ENCODE measurements around the gene SSBP2. TPM values are rescaled to one million over a fixed set of nuclear protein-coding genes. Genes with fewer than 3 reads are reported as not detected.

The SSBP2 gene
- total RNA-seq, 2 experiments from 2014 or later = 14.5 to 14.7 TPM

DNA sequence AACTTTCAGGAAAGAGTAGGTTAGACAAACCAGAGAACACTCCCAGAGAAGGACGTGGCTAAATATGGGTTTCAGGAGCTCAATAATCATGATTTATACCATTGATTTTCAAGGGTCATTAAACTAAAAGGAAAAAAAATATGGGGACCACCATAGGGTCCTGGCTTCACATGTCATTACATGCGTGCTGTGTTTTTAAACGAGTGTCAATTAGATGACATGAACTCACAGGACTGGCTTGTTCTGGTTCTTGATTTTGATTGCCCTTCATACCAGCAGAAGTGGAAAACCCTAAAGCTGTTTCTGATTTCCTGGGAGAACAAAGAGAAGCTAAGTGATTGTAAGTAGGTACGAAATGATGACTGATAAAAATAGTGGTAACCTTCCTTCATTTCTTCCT lies 362.7 kb downstream of the SSBP2 start:
- intact Hi-C loops (cut with micrococcal nuclease) = no loop called here
- Mint-ChIP-seq H3K27ac (no peak overlapping the region), H3K36me3 (ENCODE audit: low read depth) (no peaks in the 10 kb centered on the region), H3K4me3 (no peak overlapping the region), H3K9me3 (no peaks in the 10 kb centered on the region), H3K4me1 (ENCODE audit: low read depth) (peaks cover 3% of the 10 kb centered on the region), H3K27me3 (ENCODE audit: low read depth) (peaks cover 23% of the 10 kb centered on the region)
- CTCF ChIA-PET = no interaction called here
- no peak for DNase-seq

DNA sequence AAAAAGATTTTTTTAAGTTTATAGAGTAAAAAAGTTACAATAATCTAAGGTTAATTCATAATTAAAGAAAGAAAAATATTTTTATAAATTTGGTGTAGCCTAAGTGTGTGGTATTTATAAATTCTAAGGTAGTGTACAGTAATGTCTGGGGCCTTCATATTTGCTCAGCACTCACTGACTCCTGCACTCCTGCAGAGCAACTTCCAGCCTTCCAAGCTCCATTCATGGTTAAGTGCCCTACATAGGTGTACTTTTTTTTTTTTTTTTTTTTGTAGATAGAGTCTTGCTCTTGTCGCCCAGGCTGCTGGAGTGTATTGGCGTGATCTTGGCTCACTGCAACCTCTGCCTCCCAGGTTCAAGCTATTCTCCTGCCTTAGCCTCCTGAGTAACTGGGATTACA lies 367.0 kb downstream of the SSBP2 start:
- DNase-seq = no peak
- CTCF ChIA-PET = no interaction called here
- intact Hi-C loops (cut with micrococcal nuclease) = no loop called here
- no peaks in the 10 kb centered on the region for H3K36me3 Mint-ChIP-seq (ENCODE audit: low read depth)
- no peak overlapping the region for H3K27ac Mint-ChIP-seq
- H3K4me1 Mint-ChIP-seq (ENCODE audit: low read depth) = no peaks in the 10 kb centered on the region
- peaks cover 4% of the 10 kb centered on the region for H3K27me3 Mint-ChIP-seq (ENCODE audit: low read depth)
- no peak overlapping the region for H3K4me3 Mint-ChIP-seq
- no peaks in the 10 kb centered on the region for H3K9me3 Mint-ChIP-seq

DNA sequence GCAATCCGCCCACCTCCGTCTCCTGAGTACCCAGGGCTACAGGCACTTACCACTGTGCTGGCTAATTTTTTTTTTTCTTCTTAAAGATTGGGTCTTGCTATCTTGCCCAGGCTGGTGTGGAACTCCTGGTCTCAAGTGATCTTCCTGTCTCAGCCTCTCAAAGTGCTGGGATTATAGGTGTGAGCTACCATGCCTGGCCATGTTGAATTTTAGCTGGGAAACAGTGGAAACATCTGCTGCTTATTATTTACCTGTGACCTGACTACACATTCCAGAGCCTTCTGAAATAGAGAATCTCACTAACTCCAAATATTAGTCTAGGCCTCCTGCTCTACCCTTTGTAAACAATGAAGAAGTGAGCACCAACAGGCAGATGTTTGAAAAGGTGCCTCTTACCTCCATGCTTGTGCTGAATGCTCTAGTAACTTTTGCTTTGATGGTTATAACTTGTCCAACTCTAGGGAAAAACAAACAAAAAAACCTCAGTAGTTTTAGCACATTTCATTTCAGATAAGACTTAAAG lies 379.5 kb downstream of the SSBP2 start:
- CTCF ChIA-PET = no interaction called here
- Mint-ChIP-seq H3K4me3 (no peak overlapping the region), H3K9me3 (no peaks in the 10 kb centered on the region), H3K36me3 (ENCODE audit: low read depth) (no peaks in the 10 kb centered on the region), H3K27ac (no peak overlapping the region), H3K4me1 (ENCODE audit: low read depth) (no peaks in the 10 kb centered on the region), H3K27me3 (ENCODE audit: low read depth) (peaks cover 1% of the 10 kb centered on the region)
- DNase-seq = no peak
- intact Hi-C loops (cut with micrococcal nuclease) = no loop called here

DNA sequence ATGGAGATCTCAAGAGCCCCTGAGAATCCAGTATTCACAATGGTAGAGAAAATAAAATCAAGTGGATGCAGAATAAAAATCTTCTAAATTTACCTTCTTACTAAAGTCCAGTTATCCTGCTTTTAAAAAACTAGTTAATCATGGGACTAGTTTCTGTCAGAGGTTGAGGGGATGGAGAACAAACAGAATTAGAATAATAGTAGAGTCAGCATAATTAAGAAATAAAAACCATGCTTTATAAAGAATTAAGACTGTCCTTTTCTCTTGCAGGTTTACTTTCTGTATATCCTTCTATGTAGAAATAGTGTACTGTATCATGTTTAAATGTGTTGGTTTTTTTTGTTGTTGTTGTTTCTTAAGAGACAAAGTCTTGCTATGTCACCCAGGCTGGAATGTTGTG lies 380.0 kb downstream of the SSBP2 start:
- Mint-ChIP-seq H3K27ac (no peak overlapping the region), H3K4me3 (no peak overlapping the region), H3K4me1 (ENCODE audit: low read depth) (no peaks in the 10 kb centered on the region), H3K36me3 (ENCODE audit: low read depth) (no peaks in the 10 kb centered on the region), H3K9me3 (no peaks in the 10 kb centered on the region), H3K27me3 (ENCODE audit: low read depth) (peaks cover 1% of the 10 kb centered on the region)
- no peak for DNase-seq
- intact Hi-C loops (cut with micrococcal nuclease) = no loop called here
- CTCF ChIA-PET = no interaction called here

DNA sequence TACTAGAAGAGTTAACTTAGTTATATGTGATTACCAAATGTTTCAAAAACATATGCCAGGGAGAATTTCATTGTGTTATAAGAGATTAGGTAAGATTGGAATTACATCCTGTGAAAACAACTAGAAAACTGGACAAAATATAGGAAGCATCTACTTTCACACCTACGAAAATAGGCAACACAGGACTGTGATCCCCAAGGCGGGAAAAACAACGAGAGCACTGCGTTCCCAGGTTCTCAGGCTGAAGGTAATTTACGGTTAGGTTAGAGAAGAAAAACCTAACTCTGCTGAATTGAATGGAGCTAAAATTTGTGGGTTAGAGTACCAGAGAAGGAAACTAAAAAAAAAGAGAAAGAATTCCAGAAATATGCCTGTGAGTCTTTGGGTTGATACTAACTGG lies 385.4 kb downstream of the SSBP2 start:
- Mint-ChIP-seq H3K27me3 (ENCODE audit: low read depth) (no peaks in the 10 kb centered on the region), H3K36me3 (ENCODE audit: low read depth) (no peaks in the 10 kb centered on the region), H3K9me3 (no peaks in the 10 kb centered on the region), H3K27ac (no peak overlapping the region), H3K4me3 (no peak overlapping the region), H3K4me1 (ENCODE audit: low read depth) (no peaks in the 10 kb centered on the region)
- CTCF ChIA-PET = interaction anchor here (0.6 kb wide), 1 partner anchor 108 kb away, joined by 3 read pairs; no protein-coding TSS in a partner anchor
- no peak for DNase-seq
- intact Hi-C loops (cut with micrococcal nuclease) = no loop called here

DNA sequence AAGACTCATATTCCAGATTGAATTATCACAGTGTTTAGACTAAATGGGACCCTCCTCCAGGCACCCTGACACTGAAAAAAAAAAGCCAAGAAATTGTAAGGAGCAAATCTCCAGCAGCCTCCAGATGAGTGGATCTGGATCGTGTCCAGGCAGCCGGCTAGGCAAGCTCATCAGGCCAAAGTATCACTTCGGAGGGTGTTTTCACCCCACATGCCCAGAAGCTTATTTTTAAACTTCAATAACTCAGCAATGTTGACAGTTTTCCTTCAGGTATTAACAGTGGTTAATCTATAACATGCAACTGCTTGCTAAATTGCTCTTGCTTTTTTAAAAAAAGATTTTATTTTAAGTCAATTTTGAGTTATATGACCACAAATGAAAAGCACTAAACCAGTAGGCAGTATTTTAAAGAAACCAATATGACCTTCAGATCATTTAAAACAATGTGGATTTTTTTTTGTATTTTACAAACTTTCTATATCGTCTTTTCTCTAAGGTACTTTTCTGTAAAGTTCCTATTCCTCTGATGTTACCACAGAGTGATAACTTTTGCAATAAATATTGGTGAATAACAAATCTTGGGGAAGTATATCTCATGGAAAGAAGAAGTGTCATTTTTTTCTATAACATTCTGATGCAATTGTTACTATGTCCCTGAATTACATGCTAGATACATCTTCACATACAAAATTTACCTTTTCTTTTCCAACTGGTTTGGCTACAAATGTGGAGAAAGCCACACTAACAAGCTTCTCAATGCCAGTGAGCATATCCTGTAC lies 387.6 kb downstream of the SSBP2 start:
- CTCF ChIA-PET = interaction anchor here (1.2 kb wide), 1 partner anchor 9 kb away, joined by 4 read pairs; no protein-coding TSS in a partner anchor
- intact Hi-C loops (cut with micrococcal nuclease) = no loop called here

More for the DNA sequence above, 387.6 kb downstream of the SSBP2 start:
- H3K36me3 Mint-ChIP-seq (ENCODE audit: low read depth) = no peaks in the 10 kb centered on the region
- no peak overlapping the region for H3K27ac Mint-ChIP-seq
- H3K9me3 Mint-ChIP-seq = no peaks in the 10 kb centered on the region
- no peaks in the 10 kb centered on the region for H3K27me3 Mint-ChIP-seq (ENCODE audit: low read depth)
- H3K4me1 Mint-ChIP-seq (ENCODE audit: low read depth) = no peaks in the 10 kb centered on the region
- DNase-seq = no peak
- H3K4me3 Mint-ChIP-seq = no peak overlapping the region

Other genes with a start within 250 kb of the SSBP2 start
- gene ATG10, start 220.9 kb upstream of the SSBP2 start, total RNA-seq = 1 to 10 TPM; 7.2 to 8.0 TPM